ENCODE data around the gene UGT1A9. TPM values are rescaled to one million over a fixed set of nuclear protein-coding genes. Genes with fewer than 3 reads are reported as not detected.

Gene UGT1A9
- total and polyA plus RNA-seq, 2 donors (not counting 1 experiment from before 2014, with no cell fraction given), result not detected

GRCh38 chr2:233689501-233689900 is 17.8 kb downstream of the UGT1A9 start:
- Histone ChIP-seq H4K20me1 (ENCODE audit: control insufficient read depth, extremely low read depth, insufficient read depth, low read length) (no peaks in the 10 kb centered on the region), H3K4me2 (ENCODE audit: extremely low read depth, insufficient read depth, low read length) (no peak overlapping the region), H3K4me3 (replicated peaks in 1 of 4; ENCODE audit: control extremely low read depth in 1 of 4, insufficient read depth in 1 of 4, low read depth in 3 of 4, low read length in 4 of 4) (no peak overlapping the region), H3K27me3 (ENCODE audit: control insufficient read depth, insufficient read depth, low read length) (no peaks in the 10 kb centered on the region), H3K4me1 (ENCODE audit: control insufficient read depth, extremely low read depth, insufficient read depth, low read length) (no peaks in the 10 kb centered on the region), H3K36me3 (ENCODE audit: control insufficient read depth, insufficient read depth, low read length) (no peaks in the 10 kb centered on the region), H3K9ac (ENCODE audit: insufficient read depth, low read length) (no peak overlapping the region), H3K9me3 (ENCODE audit: control insufficient read depth, insufficient read depth, low read depth, low read length) (no peaks in the 10 kb centered on the region), H3K27ac (ENCODE audit: insufficient read depth, low read length) (no peak overlapping the region), H3K79me2 (ENCODE audit: control insufficient read depth, insufficient read depth, low read length) (no peaks in the 10 kb centered on the region), H2AFZ (ENCODE audit: low read length) (no peak overlapping the region)
- no peak for DNase-seq (ENCODE audit: low read depth in 2 of 2)
- TF ChIP-seq, protein P1, sequence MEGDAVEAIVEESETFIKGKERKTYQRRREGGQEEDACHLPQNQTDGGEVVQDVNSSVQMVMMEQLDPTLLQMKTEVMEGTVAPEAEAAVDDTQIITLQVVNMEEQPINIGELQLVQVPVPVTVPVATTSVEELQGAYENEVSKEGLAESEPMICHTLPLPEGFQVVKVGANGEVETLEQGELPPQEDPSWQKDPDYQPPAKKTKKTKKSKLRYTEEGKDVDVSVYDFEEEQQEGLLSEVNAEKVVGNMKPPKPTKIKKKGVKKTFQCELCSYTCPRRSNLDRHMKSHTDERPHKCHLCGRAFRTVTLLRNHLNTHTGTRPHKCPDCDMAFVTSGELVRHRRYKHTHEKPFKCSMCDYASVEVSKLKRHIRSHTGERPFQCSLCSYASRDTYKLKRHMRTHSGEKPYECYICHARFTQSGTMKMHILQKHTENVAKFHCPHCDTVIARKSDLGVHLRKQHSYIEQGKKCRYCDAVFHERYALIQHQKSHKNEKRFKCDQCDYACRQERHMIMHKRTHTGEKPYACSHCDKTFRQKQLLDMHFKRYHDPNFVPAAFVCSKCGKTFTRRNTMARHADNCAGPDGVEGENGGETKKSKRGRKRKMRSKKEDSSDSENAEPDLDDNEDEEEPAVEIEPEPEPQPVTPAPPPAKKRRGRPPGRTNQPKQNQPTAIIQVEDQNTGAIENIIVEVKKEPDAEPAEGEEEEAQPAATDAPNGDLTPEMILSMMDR (conservative IDR thresholded peaks at IDR 0.05 in 1 of 2, IDR thresholded peaks at IDR 0.05 in 1 of 2; ENCODE audit: low read depth in 1 of 2, low read length in 2 of 2), result no peak
- TF ChIP-seq EZH2 (IDR thresholded peaks at IDR 0.05; ENCODE audit: low read length, missing control alignments), result no peak

DNA sequence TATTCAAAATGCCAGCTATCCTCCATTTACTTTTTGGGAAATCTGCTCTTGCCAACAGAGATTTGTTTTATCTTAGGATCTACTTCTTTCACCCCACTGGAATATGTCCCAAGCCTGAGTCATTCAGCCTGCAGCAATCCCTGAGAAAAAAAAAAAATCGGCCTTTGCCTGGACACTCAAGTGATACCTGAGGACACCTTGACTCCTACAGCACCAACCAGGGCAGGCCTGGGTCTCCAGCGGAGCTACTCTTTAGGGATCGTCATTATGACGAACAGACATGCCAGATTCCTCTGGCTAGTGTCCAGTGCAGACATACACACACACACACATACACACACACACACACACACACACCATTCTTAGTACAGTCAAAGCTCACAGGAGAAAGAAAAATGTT is 18.7 kb downstream of the UGT1A9 start:
- TF ChIP-seq, protein P1 (conservative IDR thresholded peaks at IDR 0.05 in 1 of 2, IDR thresholded peaks at IDR 0.05 in 1 of 2; ENCODE audit: low read depth in 1 of 2, low read length in 2 of 2), result no peak
- no peak for TF ChIP-seq EZH2 (IDR thresholded peaks at IDR 0.05; ENCODE audit: low read length, missing control alignments)
- no peaks in the 10 kb centered on the region for H3K36me3 ChIP-seq (ENCODE audit: control insufficient read depth, insufficient read depth, low read length)
- H4K20me1 ChIP-seq (ENCODE audit: control insufficient read depth, extremely low read depth, insufficient read depth, low read length), result no peaks in the 10 kb centered on the region
- H3K9ac ChIP-seq (ENCODE audit: insufficient read depth, low read length), result no peak overlapping the region
- no peaks in the 10 kb centered on the region for H3K27me3 ChIP-seq (ENCODE audit: control insufficient read depth, insufficient read depth, low read length)
- no peak overlapping the region for H2AFZ ChIP-seq (ENCODE audit: low read length)
- peak in 1 of 2 donors; percentile 30 for DNase-seq (ENCODE audit: low read depth in 2 of 2)
- no peaks in the 10 kb centered on the region for H3K79me2 ChIP-seq (ENCODE audit: control insufficient read depth, insufficient read depth, low read length)
- no peak overlapping the region for H3K4me2 ChIP-seq (ENCODE audit: extremely low read depth, insufficient read depth, low read length)
- no peak overlapping the region for H3K27ac ChIP-seq (ENCODE audit: insufficient read depth, low read length)
- H3K9me3 ChIP-seq (ENCODE audit: control insufficient read depth, insufficient read depth, low read depth, low read length), result no peaks in the 10 kb centered on the region
- no peak overlapping the region for H3K4me3 ChIP-seq (replicated peaks in 1 of 4; ENCODE audit: control extremely low read depth in 1 of 4, insufficient read depth in 1 of 4, low read depth in 3 of 4, low read length in 4 of 4)
- H3K4me1 ChIP-seq (ENCODE audit: control insufficient read depth, extremely low read depth, insufficient read depth, low read length), result no peaks in the 10 kb centered on the region

DNA sequence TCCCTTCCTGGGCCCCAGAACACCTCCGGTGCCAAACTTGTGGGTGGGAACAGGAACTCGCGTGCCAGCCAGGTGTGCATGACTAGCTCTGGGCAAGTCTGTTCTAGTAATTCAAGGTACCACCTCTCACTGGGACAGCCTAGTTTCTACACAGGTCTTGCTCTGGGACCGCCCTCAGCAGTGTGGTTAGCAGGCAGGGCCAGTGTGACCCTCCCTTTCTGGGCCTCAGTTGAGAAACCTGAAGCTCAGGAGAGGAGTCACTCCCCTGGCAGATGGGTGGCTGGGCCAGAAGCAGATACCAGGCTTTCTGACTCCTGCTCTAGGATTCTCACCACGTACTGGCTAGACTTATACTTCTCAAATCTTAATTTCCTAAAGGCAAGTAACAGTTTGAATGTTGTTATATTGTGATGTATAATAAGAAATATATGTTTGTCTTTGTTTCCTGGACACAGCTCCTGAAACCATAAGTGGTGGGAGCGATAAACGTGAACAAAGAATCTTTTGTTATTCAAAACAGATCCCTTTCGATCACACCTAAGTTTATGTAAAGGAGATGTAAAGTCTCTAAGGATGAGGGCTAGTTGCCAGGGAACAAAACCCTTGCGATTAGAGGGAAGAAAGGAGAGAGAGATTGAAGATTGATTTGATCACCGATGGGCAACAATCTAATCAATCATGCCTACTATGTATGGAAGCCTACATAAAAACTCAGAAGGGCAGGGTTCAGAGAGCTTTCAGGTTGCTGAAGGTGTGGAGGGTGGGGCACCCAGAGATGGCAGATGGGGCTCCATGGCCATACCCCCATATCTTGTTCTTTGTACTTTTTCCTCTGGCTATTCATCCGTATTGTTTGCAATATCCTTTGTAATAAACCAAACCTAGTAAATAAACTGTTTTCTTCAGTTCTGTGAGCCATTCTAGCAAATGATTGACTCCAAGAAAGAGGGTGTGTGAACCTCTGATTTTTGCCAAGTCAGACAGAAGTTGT is 20.0 kb downstream of the UGT1A9 start:
- no peaks in the 10 kb centered on the region for H3K79me2 ChIP-seq (ENCODE audit: control insufficient read depth, insufficient read depth, low read length)
- no peaks in the 10 kb centered on the region for H4K20me1 ChIP-seq (ENCODE audit: control insufficient read depth, extremely low read depth, insufficient read depth, low read length)
- DNase-seq (ENCODE audit: low read depth in 2 of 2), result no peak
- H3K4me1 ChIP-seq (ENCODE audit: control insufficient read depth, extremely low read depth, insufficient read depth, low read length), result no peaks in the 10 kb centered on the region
- no peaks in the 10 kb centered on the region for H3K36me3 ChIP-seq (ENCODE audit: control insufficient read depth, insufficient read depth, low read length)
- no peak overlapping the region for H3K27ac ChIP-seq (ENCODE audit: insufficient read depth, low read length)
- TF ChIP-seq, protein P1 (conservative IDR thresholded peaks at IDR 0.05 in 1 of 2, IDR thresholded peaks at IDR 0.05 in 1 of 2; ENCODE audit: low read depth in 1 of 2, low read length in 2 of 2), result no peak
- no peak for TF ChIP-seq EZH2 (IDR thresholded peaks at IDR 0.05; ENCODE audit: low read length, missing control alignments)
- H3K4me2 ChIP-seq (ENCODE audit: extremely low read depth, insufficient read depth, low read length), result no peak overlapping the region
- no peak overlapping the region for H2AFZ ChIP-seq (ENCODE audit: low read length)
- H3K9me3 ChIP-seq (ENCODE audit: control insufficient read depth, insufficient read depth, low read depth, low read length), result no peaks in the 10 kb centered on the region
- H3K27me3 ChIP-seq (ENCODE audit: control insufficient read depth, insufficient read depth, low read length), result no peaks in the 10 kb centered on the region
- H3K9ac ChIP-seq (ENCODE audit: insufficient read depth, low read length), result no peak overlapping the region
- H3K4me3 ChIP-seq (replicated peaks in 1 of 4; ENCODE audit: control extremely low read depth in 1 of 4, insufficient read depth in 1 of 4, low read depth in 3 of 4, low read length in 4 of 4), result no peak overlapping the region

All from fibroblast of lung (primary cell).